Glomerular visceral epithelial cell (primary cell): Measurements from ENCODE around the gene INO80.
"Not testable (repeated sequence)": the region's sequence is repeated elsewhere in the genome, so short reads cannot be mapped to it uniquely, and the experiment has no call there.

Source experiments
- DNase-seq: peaks from one replicate; pipeline ENCODE4 v3.0.0-alpha.2; 2016; ENCODE audit errors: extremely low spot score

INO80 gene

GRCh38 chr15:40963201-40963600 is 152.9 kb downstream of the INO80 start:
- DNase-seq: no peak

- DNase-seq: not testable (repeated sequence)
These were observed 153.8 kb downstream of the INO80 start for GRCh38 chr15:40962317-40962716.

GRCh38 chr15:40961740-40962139 is 154.3 kb downstream of the INO80 start:
- DNase-seq: not testable (repeated sequence)

GRCh38 chr15:40960925-40961324 is 155.2 kb downstream of the INO80 start:
- DNase-seq: no peak

- DNase-seq: no peak
These were observed 155.8 kb downstream of the INO80 start for GRCh38 chr15:40960151-40960885.

GRCh38 chr15:40959331-40960141 is 156.5 kb downstream of the INO80 start:
- no peak for DNase-seq

GRCh38 chr15:40958723-40959122 is 157.4 kb downstream of the INO80 start:
- DNase-seq: no peak

GRCh38 chr15:40958146-40958545 is 157.9 kb downstream of the INO80 start:
- no peak for DNase-seq

GRCh38 chr15:40957581-40958051 is 158.5 kb downstream of the INO80 start:
- DNase-seq: no peak

- no peak for DNase-seq
These were observed 159.0 kb downstream of the INO80 start for GRCh38 chr15:40957041-40957555.

- no peak for DNase-seq
These were observed 159.5 kb downstream of the INO80 start for GRCh38 chr15:40956541-40956982.

GRCh38 chr15:40955930-40956540 is 160.0 kb downstream of the INO80 start:
- no peak for DNase-seq

GRCh38 chr15:40955141-40955903 is 160.8 kb downstream of the INO80 start:
- no peak for DNase-seq

GRCh38 chr15:40954158-40954848 is 161.8 kb downstream of the INO80 start:
- DNase-seq: not testable (repeated sequence)

- peak; percentile 37 for DNase-seq
These were observed 162.4 kb downstream of the INO80 start for GRCh38 chr15:40953713-40954074.

- DNase-seq: peak; percentile 96
These were observed 163.0 kb downstream of the INO80 start, which contains the start of gene CHAC1 for GRCh38 chr15:40952901-40953712. TSS of gene CHAC1 (plus strand) at chr15:40953471. CDS start at chr15:40953584, 113 bp downstream.

- no peak for DNase-seq
These were observed 163.7 kb downstream of the INO80 start for GRCh38 chr15:40952301-40952900.

GRCh38 chr15:40951764-40952163 is 164.3 kb downstream of the INO80 start:
- no peak for DNase-seq

- DNase-seq: no peak
These were observed 166.3 kb downstream of the INO80 start for GRCh38 chr15:40949756-40950207.
